Neutrophil (primary cell): ENCODE data around the gene C3orf52.

Experiments
- H3K27ac ChIP-seq: fragments of 200-600 bp; sonication (generic); 2 replicates; pipeline ENCODE4 v1.5.1; 2016; ENCODE audit warnings: mild to moderate bottlenecking, moderate library complexity
- H3K27me3 ChIP-seq: fragments of 200-600 bp; sonication (generic); 2 replicates; pipeline ENCODE4 v1.6.0; 2016; ENCODE audit warnings: mild to moderate bottlenecking
- H3K36me3 ChIP-seq: fragments of 200-600 bp; sonication (generic); 2 replicates; pipeline ENCODE4 v1.5.1; 2017
- H3K4me1 ChIP-seq, 2 experiments: fragments of 200-600 bp in 1 of 2; sonication (generic) in 1 of 2; 1 replicate in 1 of 2; 2 replicates in 1 of 2; pipeline versions ENCODE4 v1.5.1 to v1.6.1; 2013 to 2016; ENCODE audit warnings: low read depth in 1 of 2, low read length in 1 of 2, mild to moderate bottlenecking in 1 of 2, moderate library complexity in 1 of 2; ENCODE audit not compliant: control insufficient read depth in 1 of 2, insufficient read depth in 1 of 2
- H3K4me3 ChIP-seq, 2 experiments: fragments of 200-600 bp in 1 of 2; sonication (generic) in 1 of 2; 1 replicate in 1 of 2; 2 replicates in 1 of 2; pipeline ENCODE4 v1.5.1; 2013 to 2016; ENCODE audit warnings: low read depth in 1 of 2, low read length in 1 of 2, mild to moderate bottlenecking in 1 of 2, moderate library complexity in 1 of 2
- H3K9me3 ChIP-seq: fragments of 200-600 bp; sonication (generic); 2 replicates; pipeline ENCODE4 v1.5.1; 2016
- CTCF ChIP-seq: fragments of 200-600 bp; sonication (generic); IDR thresholded peaks from 2 replicates; pipeline ENCODE4 v1.5.1; 2016; ENCODE audit warnings: antibody characterized with exemption

C3orf52 gene

DNA sequence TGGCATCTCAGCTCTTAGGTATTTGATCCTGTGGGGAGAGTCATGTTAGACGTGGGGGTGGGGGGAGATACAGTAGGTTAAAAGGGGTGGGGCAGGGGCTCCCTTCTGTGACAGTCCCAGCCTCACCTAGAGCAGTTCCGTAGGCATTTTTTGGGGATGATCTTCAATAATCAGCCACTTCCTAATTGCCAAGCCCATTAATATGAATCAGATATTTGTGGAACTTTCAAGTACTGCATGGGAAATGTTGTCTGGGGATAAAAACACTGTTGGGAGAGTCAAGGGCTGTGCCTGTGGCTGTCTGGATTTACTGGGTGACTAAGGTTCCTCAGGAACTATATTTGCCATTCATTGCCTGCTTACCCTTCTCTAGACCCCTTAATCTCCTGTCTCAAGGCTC, 9.5 kb downstream of the C3orf52 start:
- H3K36me3 ChIP-seq = no peaks in the 10 kb centered on the region
- peaks cover 90% of the 10 kb centered on the region for H3K27me3 ChIP-seq
- peaks cover 3 to 6% of the 10 kb centered on the region in 2 experiments for H3K4me1 ChIP-seq
- no peak for TF ChIP-seq CTCF
- H3K9me3 ChIP-seq = no peaks in the 10 kb centered on the region
- no peak overlapping the region for H3K27ac ChIP-seq
- H3K4me3 ChIP-seq = no peak overlapping the region

DNA sequence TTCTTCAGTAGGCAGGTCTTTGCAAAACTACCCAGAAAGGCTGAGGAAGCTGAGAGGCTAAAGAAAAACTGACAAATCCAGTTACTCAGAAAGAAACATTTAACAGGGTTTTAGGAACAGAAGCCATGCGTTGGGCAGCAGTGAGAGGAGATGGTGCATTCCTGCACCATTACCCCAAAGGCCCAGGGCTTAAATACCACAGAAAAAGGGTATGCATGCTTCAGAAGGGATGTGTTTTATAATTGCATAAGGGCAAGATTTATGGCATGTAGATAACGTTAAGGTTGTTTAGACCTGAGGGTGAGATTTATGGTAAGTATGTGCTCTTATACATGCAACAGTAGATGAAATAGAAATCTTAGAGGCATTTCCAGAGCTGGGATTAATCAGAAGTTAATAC, 10.0 kb downstream of the C3orf52 start:
- H3K9me3 ChIP-seq = no peaks in the 10 kb centered on the region
- no peak for TF ChIP-seq CTCF
- H3K27ac ChIP-seq = no peak overlapping the region

DNA sequence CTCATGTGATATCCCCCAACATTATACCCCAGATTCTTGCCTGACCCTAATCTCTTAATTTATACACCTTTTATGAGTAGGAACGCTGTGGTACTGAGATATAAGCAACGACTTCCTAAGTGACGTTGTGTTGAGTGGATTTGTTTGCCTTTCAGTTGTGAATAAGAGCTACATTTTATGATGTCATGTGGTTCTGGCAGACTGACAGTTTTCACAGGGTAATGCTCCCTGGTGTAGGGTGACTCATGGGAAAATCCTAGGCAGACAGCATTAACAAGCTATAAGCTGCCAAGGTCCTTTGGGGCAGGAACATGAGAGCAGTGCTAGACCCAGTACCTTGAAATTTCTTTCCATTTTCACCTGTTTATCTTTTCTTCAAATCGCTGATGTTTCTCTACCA, 11.2 kb downstream of the C3orf52 start:
- H3K4me3 ChIP-seq = no peak overlapping the region
- H3K9me3 ChIP-seq = no peaks in the 10 kb centered on the region
- no peak overlapping the region for H3K27ac ChIP-seq
- TF ChIP-seq CTCF = no peak
- peaks cover 73% of the 10 kb centered on the region for H3K27me3 ChIP-seq
- H3K4me1 ChIP-seq = no peaks in the 10 kb centered on the region
- no peaks in the 10 kb centered on the region for H3K36me3 ChIP-seq

More for the DNA sequence above, 10.0 kb downstream of the C3orf52 start:
- peaks cover 85% of the 10 kb centered on the region for H3K27me3 ChIP-seq
- H3K4me3 ChIP-seq = no peak overlapping the region
- H3K4me1 ChIP-seq = peaks cover 0 to 1% of the 10 kb centered on the region in 2 experiments
- H3K36me3 ChIP-seq = no peaks in the 10 kb centered on the region

DNA sequence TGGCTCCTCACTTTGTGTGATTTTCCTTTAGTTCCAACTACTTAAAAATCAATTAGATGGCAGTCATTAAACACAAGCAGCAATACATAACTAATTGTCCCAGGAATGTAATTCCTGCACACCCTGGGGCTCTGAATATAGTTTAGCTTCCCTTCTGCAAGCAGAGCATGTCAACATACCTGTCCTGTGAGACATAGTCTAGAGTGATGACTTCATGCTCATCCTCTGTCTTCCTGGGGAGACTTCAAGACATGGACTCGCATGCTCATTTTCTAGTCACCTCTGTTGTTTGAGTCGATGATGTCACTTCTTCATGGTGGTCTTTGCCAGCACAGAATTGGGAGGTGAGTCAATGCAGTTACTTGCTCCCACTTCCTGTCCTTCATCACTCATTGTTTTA, 15.7 kb downstream of the C3orf52 start:
- Histone ChIP-seq H3K4me3 (no peak overlapping the region), H3K27ac (no peak overlapping the region)

DNA sequence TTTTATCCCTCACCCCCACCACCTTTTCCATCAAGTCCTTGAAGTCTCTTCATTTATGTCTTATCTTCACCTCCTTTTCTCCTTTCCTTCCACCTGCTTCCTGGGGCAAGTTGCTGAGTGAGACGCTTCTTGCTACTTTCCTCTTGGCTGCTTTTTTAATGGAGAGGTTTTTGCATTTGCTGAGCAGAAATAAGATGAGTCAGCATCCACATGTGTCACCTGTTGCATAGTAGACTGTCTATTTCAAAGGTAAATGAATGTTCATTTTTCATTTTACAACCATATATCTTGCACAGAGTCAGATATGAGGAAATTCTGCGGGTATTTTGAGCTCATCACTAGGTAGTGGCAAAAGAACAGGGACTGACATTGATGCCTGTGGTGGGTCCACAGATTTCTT, 18.6 kb downstream of the C3orf52 start:
- Histone ChIP-seq H3K27me3 (peaks cover 28% of the 10 kb centered on the region), H3K4me3 (no peak overlapping the region), H3K4me1 (no peaks in the 10 kb centered on the region), H3K36me3 (no peaks in the 10 kb centered on the region), H3K27ac (no peak overlapping the region), H3K9me3 (no peaks in the 10 kb centered on the region)
- no peak for TF ChIP-seq CTCF

More for the DNA sequence above, 15.7 kb downstream of the C3orf52 start:
- TF ChIP-seq CTCF = no peak
- peaks cover 40% of the 10 kb centered on the region for H3K27me3 ChIP-seq
- H3K4me1 ChIP-seq = no peaks in the 10 kb centered on the region
- H3K9me3 ChIP-seq = no peaks in the 10 kb centered on the region
- no peaks in the 10 kb centered on the region for H3K36me3 ChIP-seq

GRCh38 chr3:112109322-112109721, 23.1 kb downstream of the C3orf52 start:
- Histone ChIP-seq H3K27ac (no peak overlapping the region), H3K27me3 (peaks cover 28% of the 10 kb centered on the region), H3K4me1 (no peaks in the 10 kb centered on the region), H3K4me3 (no peak overlapping the region), H3K9me3 (no peaks in the 10 kb centered on the region), H3K36me3 (no peaks in the 10 kb centered on the region)
- no peak for TF ChIP-seq CTCF
